Measurements from ENCODE around the gene JMJD6.

GRCh38 chr17:76736349-76737081 lies 10.1 kb upstream of the JMJD6 start:
- no peak for TF ChIP-seq CTCF (IDR thresholded peaks at IDR 0.05 in 2 of 3, conservative IDR thresholded peaks at IDR 0.05 in 1 of 3; ENCODE audit: borderline replicate concordance in 1 of 3, insufficient read depth in 1 of 3, low read depth in 2 of 3, low read length in 2 of 3)
- TF ChIP-seq YY1 (IDR thresholded peaks at IDR 0.05; ENCODE audit: extremely low read depth, insufficient replicate concordance, low read depth, low read length) = peak; percentile 98
- no peak for TF ChIP-seq EZH2 (IDR thresholded peaks at IDR 0.05)
- TF ChIP-seq POLR2A (IDR thresholded peaks at IDR 0.05; ENCODE audit: borderline replicate concordance, extremely low read depth, insufficient read depth, insufficient read length) = no peak
- TF ChIP-seq EZH2phosphoT487 (IDR thresholded peaks at IDR 0.05; ENCODE audit: borderline replicate concordance) = no peak
